Fibroblast of the aortic adventitia (primary cell): ENCODE data around the gene WDR88. TPM values are rescaled to one million over a fixed set of nuclear protein-coding genes. Genes with fewer than 3 reads are reported as not detected.
"Not testable (repeated sequence)": the region's sequence is repeated elsewhere in the genome, so short reads cannot be mapped to it uniquely, and the experiment has no call there.

ENCODE experiments used
- DNase-seq: peaks from one replicate; pipeline ENCODE4 v3.0.0-alpha.2; 2010; ENCODE audit warnings: low read depth
- H3K4me3 ChIP-seq: 2 replicates; pipeline ENCODE4 v1.5.1; 2011; ENCODE audit warnings: low read depth, mild to moderate bottlenecking, control low read depth, low read length, moderate library complexity
- CTCF ChIP-seq: IDR thresholded peaks from 2 replicates; pipeline ENCODE4 v1.5.1; 2011; ENCODE audit warnings: mild to moderate bottlenecking, low read length, control low read depth, inconsistent platforms; ENCODE audit not compliant: insufficient read depth
- total RNA-seq: library from RNA; depleted of rRNA; stranded (reverse); fragments of >200 nt; gene quantifications from 2 replicates; pipeline ENCODE4 v1.2.3, GENCODE V29; 2012; ENCODE audit warnings: low replicate concordance

The WDR88 gene
- total RNA-seq, 1 donor: not detected

GRCh38 chr19:33217881-33218280, 86.0 kb downstream of the WDR88 start:
- no peak for TF ChIP-seq CTCF
- no peak overlapping the region for H3K4me3 ChIP-seq
- DNase-seq: no peak

DNA sequence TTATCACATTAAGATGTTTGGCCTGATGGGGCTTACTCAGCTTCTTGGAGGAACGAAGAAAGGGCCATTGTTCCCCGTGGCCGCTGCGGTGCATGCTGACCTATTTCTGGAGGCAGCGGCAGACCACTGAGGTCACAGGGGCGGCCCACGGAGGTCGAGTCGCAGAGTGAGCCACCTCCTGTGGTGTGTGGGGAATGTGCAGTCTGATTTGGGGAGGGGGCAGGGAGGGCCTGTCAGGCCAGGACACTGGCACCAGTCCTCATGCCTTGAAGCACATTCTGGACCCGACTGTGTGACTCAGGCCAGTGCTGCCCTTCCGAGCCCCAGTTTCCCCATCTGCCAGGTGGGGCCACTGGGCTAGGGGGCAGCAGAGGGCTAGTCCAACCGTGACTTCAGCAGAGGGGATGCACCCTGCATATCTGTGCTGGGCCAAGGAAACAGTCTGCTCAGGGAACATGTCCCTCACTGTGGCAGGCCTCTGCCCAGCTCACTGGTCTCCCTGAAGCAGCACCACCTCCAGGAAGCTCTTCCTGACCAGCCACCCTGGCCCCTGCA, 87.4 kb downstream of the WDR88 start:
- peak; percentile 9 for TF ChIP-seq CTCF
- no peak for DNase-seq
- H3K4me3 ChIP-seq: no peak overlapping the region

DNA sequence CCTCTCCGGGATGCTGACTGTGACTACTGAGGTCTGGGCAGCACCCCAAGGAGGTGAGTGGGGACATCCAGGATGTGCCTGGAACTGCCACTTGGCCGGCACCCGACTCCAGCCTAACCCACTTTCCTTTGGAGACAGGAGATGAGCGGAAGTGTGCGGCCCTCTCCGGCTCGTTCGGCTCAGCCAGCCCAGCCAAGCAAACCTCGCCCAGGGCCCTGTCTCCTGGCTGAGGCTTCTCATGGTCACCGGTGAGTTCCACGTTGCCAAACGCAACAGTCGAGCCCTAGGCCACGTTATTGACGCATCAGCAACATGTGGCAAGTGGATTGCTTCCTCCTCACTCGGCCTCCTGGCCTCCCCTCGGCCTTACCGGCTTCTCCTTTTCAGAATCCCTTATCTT, 88.2 kb downstream of the WDR88 start:
- no peak overlapping the region for H3K4me3 ChIP-seq
- no peak for DNase-seq
- no peak for TF ChIP-seq CTCF

DNA sequence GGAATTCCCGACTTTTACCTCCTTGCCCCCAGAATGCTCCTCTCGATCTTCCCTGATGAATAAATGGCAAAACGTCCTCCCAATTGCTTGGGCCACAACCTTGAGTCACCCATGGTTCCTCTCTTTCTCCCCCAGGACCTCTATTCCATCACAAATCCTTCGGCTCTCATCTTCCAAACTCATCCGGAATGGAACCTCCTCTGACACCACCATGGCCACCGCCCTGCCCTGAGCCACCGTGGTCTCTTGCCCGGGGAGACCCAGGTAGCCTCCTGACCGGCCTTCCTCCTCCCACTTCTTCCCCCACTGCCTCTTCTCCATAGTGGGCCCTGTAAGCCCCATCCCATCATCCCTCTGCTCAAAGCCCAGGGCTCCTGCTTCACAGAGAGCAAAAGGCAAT, 88.8 kb downstream of the WDR88 start:
- DNase-seq: no peak
- TF ChIP-seq CTCF: no peak
- no peak overlapping the region for H3K4me3 ChIP-seq

GRCh38 chr19:33221638-33222037, 89.7 kb downstream of the WDR88 start:
- no peak for DNase-seq
- TF ChIP-seq CTCF: no peak

DNA sequence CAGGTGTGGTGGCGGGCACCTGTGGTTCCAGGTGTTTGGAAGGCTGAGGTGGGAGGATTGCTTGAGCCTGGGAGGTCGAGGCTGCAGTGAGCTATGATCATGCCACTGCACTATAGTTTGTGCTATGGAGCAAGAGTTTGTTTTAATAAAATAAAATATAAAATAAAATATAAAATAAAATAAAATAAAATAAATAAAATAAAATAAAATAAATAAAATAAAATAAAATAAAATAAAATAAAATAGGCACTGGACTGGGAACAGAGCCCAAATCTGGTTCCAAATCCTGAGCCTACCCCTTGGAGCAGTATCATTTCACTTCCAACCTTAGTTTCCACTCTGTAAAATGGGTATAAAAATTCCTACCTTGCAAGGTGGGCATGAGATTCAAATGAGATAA, 90.3 kb downstream of the WDR88 start:
- not testable (repeated sequence) for H3K4me3 ChIP-seq, DNase-seq

More at GRCh38 chr19:33221638-33222037, 89.7 kb downstream of the WDR88 start:
- no peak overlapping the region for H3K4me3 ChIP-seq

DNA sequence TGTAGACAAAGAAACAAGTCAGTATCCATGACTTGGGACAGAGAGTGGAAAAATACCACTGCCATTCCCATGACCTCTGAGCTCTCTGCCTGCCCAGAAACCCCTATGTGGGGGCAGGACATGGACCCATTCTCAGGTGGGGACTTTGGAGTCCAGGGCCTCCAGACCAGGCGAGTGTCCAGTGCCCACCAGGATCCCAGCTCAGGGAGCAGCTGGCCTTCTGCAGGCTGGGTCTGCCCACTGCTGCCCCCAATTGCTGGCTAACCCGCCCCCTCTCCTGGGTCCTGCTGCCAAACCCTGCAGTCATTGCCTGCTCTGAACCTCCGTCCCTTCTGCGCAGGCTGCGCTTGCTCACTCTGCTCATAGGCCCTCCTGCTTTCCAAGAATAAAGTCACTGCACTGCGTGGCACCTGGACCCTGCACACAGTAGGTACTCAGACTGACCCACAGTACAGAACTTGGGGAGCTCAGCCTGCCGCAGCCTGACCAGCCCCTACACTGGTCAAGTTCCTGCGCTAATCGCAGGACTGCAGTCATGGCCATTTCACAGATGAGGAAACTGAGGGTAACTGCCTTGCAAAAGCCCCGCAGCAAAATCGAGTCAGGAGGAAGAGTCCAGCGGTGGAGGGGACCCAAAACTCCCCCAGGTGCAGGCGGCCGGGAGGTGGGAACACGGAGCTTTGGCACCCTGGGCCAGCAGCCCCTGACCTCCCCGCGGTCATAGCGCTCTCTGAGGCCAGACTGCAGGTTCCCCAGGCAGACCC, 93.0 kb downstream of the WDR88 start:
- H3K4me3 ChIP-seq: no peak overlapping the region
- no peak for DNase-seq
- no peak for TF ChIP-seq CTCF

Other genes with a start within 250 kb of the WDR88 start
- 25.5 and 26.3 TPM in 2 replicates for gene CEP89, start 160.2 kb upstream of the WDR88 start, total RNA-seq
- gene FAAP24, start 159.9 kb upstream of the WDR88 start, total RNA-seq: 5.7 and 12.0 TPM in 2 replicates
- 0.90 and 2.3 TPM in 2 replicates for gene RHPN2, start 67.2 kb upstream of the WDR88 start, total RNA-seq
- gene GPATCH1, start 50.9 kb upstream of the WDR88 start, total RNA-seq: 7.8 and 19.2 TPM in 2 replicates
- gene LRP3, start 62.2 kb downstream of the WDR88 start, total RNA-seq: 15.0 and 33.2 TPM in 2 replicates
- gene SLC7A10, start 93.7 kb downstream of the WDR88 start, total RNA-seq: not detected in 2 replicates
- gene CEBPA, start 170.4 kb downstream of the WDR88 start, total RNA-seq: 0.18 TPM in 1 of 2 replicates, not detected in the other
- 13.8 and 32.8 TPM in 2 replicates for gene CEBPG, start 241.6 kb downstream of the WDR88 start, total RNA-seq